HCT116 (cell line): ENCODE results near the gene PRSS35. TPM values are rescaled to one million over a fixed set of nuclear protein-coding genes. Genes with fewer than 3 reads are reported as not detected.

ENCODE experiments used
- ATAC-seq: fragments of 200-7000 bp; cut with Tn5 transposase; 2 replicates; pipeline ENCODE4 v1.9.1; 2020; ENCODE audit warnings: mild to moderate bottlenecking, moderate library complexity
- BruUV-seq: library from RNA; stranded (reverse); fragments of 400-500 nt; replicated peaks from 2 replicates; lab custom pipeline; 2021; lab: Mats Ljungman, UMichigan
- CTCF ChIA-PET: fragments of 300-600 bp; sonication (Branson Sonifier 250); formaldehyde crosslinking; loops from one replicate; lab custom pipeline; 2021; ENCODE audit warnings: antibody characterized with exemption; lab: Charles Lee
- POLR2A ChIA-PET: fragments of 300-600, 350-600 bp; sonication (Branson Sonifier 250); formaldehyde crosslinking; loops from one replicate; lab custom pipeline; 2021; ENCODE audit warnings: antibody characterized with exemption; lab: Charles Lee
- RAD21 ChIA-PET, 2 experiments: fragments of 300-600 bp; sonication (Branson Sonifier 250); formaldehyde crosslinking; loops; one replicate each; lab custom pipeline; 2023; ENCODE audit warnings: low total read pairs in 2 of 2; ENCODE audit not compliant: uncharacterized antibody in 2 of 2, unreplicated experiment in 2 of 2, low non-redundant PET in 1 of 2; lab: Charles Lee
- DNase-seq: peaks from one replicate; pipeline ENCODE4 v3.0.0-alpha.2; 2010; ENCODE audit warnings: low read depth, low spot score
- H2AFZ ChIP-seq: fragments of 200-600 bp; shearing (Covaris generic), sonication (generic); 2 replicates; pipeline ENCODE4 v1.6.1; 2017; ENCODE audit warnings: low read depth, mixed run types, mixed read lengths, antibody characterized with exemption, low read length; ENCODE audit not compliant: poor library complexity, severe bottlenecking
- H3K27ac ChIP-seq: 2 replicates; pipeline ENCODE4 v1.5.1; 2012; ENCODE audit warnings: low read depth, low read length
- H3K27me3 ChIP-seq: fragments of 200-600 bp; sonication (generic); 2 replicates; pipeline ENCODE4 v1.6.1; 2016; ENCODE audit warnings: mixed run types, low read length, mixed read lengths; ENCODE audit not compliant: insufficient read depth
- H3K36me3 ChIP-seq, 2 experiments: fragments of 200-500 bp in 1 of 2; fragments of 200-600 bp in 1 of 2; sonication (Bioruptor generic) in 1 of 2; sonication (generic) in 1 of 2; 2 replicates each; pipeline versions ENCODE4 v1.5.1 to v1.6.1; 2014 to 2016; ENCODE audit warnings: low read length in 2 of 2, inconsistent platforms in 1 of 2, mixed read lengths in 1 of 2, mixed run types in 1 of 2; ENCODE audit not compliant: insufficient read depth in 2 of 2, control insufficient read depth in 1 of 2
- H3K4me1 ChIP-seq, 2 experiments: fragments of 200-600 bp in 1 of 2; sonication (generic) in 1 of 2; 2 replicates each; pipeline versions ENCODE4 v1.5.1 to v1.6.1; 2012 to 2017; ENCODE audit warnings: low read length in 2 of 2, inconsistent platforms in 1 of 2, mild to moderate bottlenecking in 1 of 2, mixed read lengths in 1 of 2, mixed run types in 1 of 2, moderate library complexity in 1 of 2; ENCODE audit not compliant: insufficient read depth in 2 of 2, control insufficient read depth in 1 of 2
- H3K4me2 ChIP-seq: fragments of 200-600 bp; sonication (generic); 2 replicates; pipeline ENCODE4 v1.6.1; 2017; ENCODE audit warnings: mixed run types, low read length, mixed read lengths
- H3K4me3 ChIP-seq, 2 experiments: fragments of 200-600 bp in 1 of 2; sonication (generic) in 1 of 2; replicated peaks in 1 of 2; 2 replicates each; pipeline ENCODE4 v1.5.1; 2011 to 2016; ENCODE audit warnings: low read length in 2 of 2, control low read depth in 1 of 2, low read depth in 1 of 2, mild to moderate bottlenecking in 1 of 2, mixed read lengths in 1 of 2, mixed run types in 1 of 2
- H3K79me2 ChIP-seq: fragments of 200-600 bp; sonication (generic); 2 replicates; pipeline ENCODE4 v1.6.1; 2017; ENCODE audit warnings: mild to moderate bottlenecking, mixed run types, low read length, moderate library complexity, mixed read lengths; ENCODE audit not compliant: insufficient read depth
- H3K9ac ChIP-seq: fragments of 200-600 bp; sonication (generic); 2 replicates; pipeline ENCODE4 v1.6.1; 2016; ENCODE audit warnings: low read length, mixed read lengths
- H3K9me2 ChIP-seq: fragments of 200-600 bp; sonication (generic), shearing (Covaris generic); 2 replicates; pipeline ENCODE4 v1.6.1; 2017; ENCODE audit warnings: mixed run types, mild to moderate bottlenecking, moderate library complexity; ENCODE audit not compliant: insufficient read depth
- H3K9me3 ChIP-seq, 2 experiments: fragments of 200-500 bp in 1 of 2; fragments of 200-600 bp in 1 of 2; sonication (Bioruptor generic) in 1 of 2; sonication (generic) in 1 of 2; 2 replicates each; pipeline ENCODE4 v1.6.1; 2014 to 2017; ENCODE audit warnings: low read length in 2 of 2, mixed read lengths in 2 of 2, inconsistent platforms in 1 of 2, low read depth in 1 of 2, mild to moderate bottlenecking in 1 of 2, mixed run types in 1 of 2, moderate library complexity in 1 of 2; ENCODE audit not compliant: control insufficient read depth in 1 of 2, insufficient read depth in 1 of 2
- H4K20me1 ChIP-seq: fragments of 200-600 bp; sonication (generic), shearing (Covaris generic); 2 replicates; pipeline ENCODE4 v1.6.1; 2017; ENCODE audit warnings: mixed run types, mild to moderate bottlenecking, moderate library complexity; ENCODE audit not compliant: insufficient read depth
- ATF3 ChIP-seq: IDR thresholded peaks from 2 replicates; pipeline ENCODE4 v1.6.1; 2012
- EGR1 ChIP-seq: IDR thresholded peaks from 2 replicates; pipeline ENCODE4 v1.6.1; 2012; ENCODE audit warnings: low read depth
- EZH2 ChIP-seq: fragments of 200-600 bp; sonication (generic); IDR thresholded peaks from 2 replicates; pipeline ENCODE4 v1.6.1; 2017; ENCODE audit warnings: antibody characterized with exemption, mixed run types
- POLR2A ChIP-seq: IDR thresholded peaks from 2 replicates; pipeline ENCODE4 v1.7.0; 2011; ENCODE audit warnings: borderline replicate concordance; ENCODE audit not compliant: insufficient read depth, insufficient read length; ENCODE audit errors: extremely low read depth
- RAD21 ChIP-seq: IDR thresholded peaks from 2 replicates; pipeline ENCODE4 v1.6.1; 2012; ENCODE audit warnings: low read depth, mild to moderate bottlenecking
- ZBTB33 ChIP-seq: IDR thresholded peaks from 2 replicates; pipeline ENCODE4 v1.6.1; 2011; ENCODE audit warnings: mild to moderate bottlenecking, low read length, moderate library complexity; ENCODE audit not compliant: insufficient replicate concordance; ENCODE audit errors: extremely low read depth
- intact Hi-C: fragments of 100-400 bp; cut with micrococcal nuclease; formaldehyde crosslinking; loops from 2 replicates; pipeline ENCODE4 v1.10.0; 2022
- total RNA-seq: library from RNA; stranded (reverse); gene quantifications from one replicate; pipeline ENCODE4 v1.2.1, GENCODE V29; 2021; ENCODE audit not compliant: unreplicated experiment

Gene PRSS35
- total RNA-seq, 1 experiment from 2014 or later: 0.37 TPM

GRCh38 chr6:83488861-83489260, 23.5 kb upstream of the PRSS35 start:
- H2AFZ ChIP-seq: no peak overlapping the region
- no peaks in the 10 kb centered on the region for H3K79me2 ChIP-seq
- ATAC-seq (no peak), DNase-seq (no peak)
- ChIA-PET RAD21 (no interaction called here), CTCF (no interaction called here), POLR2A (no interaction called here)
- no TSS peak for BruUV-seq
- no peaks in the 10 kb centered on the region for H3K27me3 ChIP-seq
- H3K9ac ChIP-seq: no peak overlapping the region
- H3K4me3 ChIP-seq: no peak overlapping the region
- H4K20me1 ChIP-seq: no peaks in the 10 kb centered on the region
- H3K27ac ChIP-seq: no peak overlapping the region
- no peaks in the 10 kb centered on the region for H3K9me2 ChIP-seq
- no peaks in the 10 kb centered on the region for H3K4me1 ChIP-seq
- no peaks in the 10 kb centered on the region for H3K9me3 ChIP-seq
- intact Hi-C loops: no loop called here
- TF ChIP-seq RAD21 (no peak), ATF3 (no peak)
- no peak overlapping the region for H3K4me2 ChIP-seq
- no peaks in the 10 kb centered on the region for H3K36me3 ChIP-seq

GRCh38 chr6:83490217-83490807, 22.0 kb upstream of the PRSS35 start:
- RAD21 ChIA-PET: no interaction called here
- intact Hi-C loops: no loop called here
- Histone ChIP-seq H3K4me3 (no peak overlapping the region), H4K20me1 (no peaks in the 10 kb centered on the region), H3K79me2 (no peaks in the 10 kb centered on the region), H3K9ac (no peak overlapping the region), H2AFZ (no peak overlapping the region), H3K4me1 (no peaks in the 10 kb centered on the region), H3K9me2 (no peaks in the 10 kb centered on the region), H3K36me3 (no peaks in the 10 kb centered on the region), H3K27me3 (no peaks in the 10 kb centered on the region), H3K4me2 (no peak overlapping the region), H3K9me3 (no peaks in the 10 kb centered on the region), H3K27ac (no peak overlapping the region)
- CTCF ChIA-PET: no interaction called here
- ATAC-seq (no peak), DNase-seq (no peak)
- POLR2A ChIA-PET: no interaction called here
- TF ChIP-seq RAD21 (no peak), EZH2 (no peak), EGR1 (no peak), ZBTB33 (no peak), POLR2A (no peak)
- BruUV-seq: no TSS peak
